DND-41 (cell line): ENCODE measurements around the gene RORC.
"Not testable (repeated sequence)": the region's sequence is repeated elsewhere in the genome, so short reads cannot be mapped to it uniquely, and the experiment has no call there.

Experiments used
- EZH2 ChIP-seq: IDR thresholded peaks from 3 replicates; pipeline ENCODE4 v1.6.1; 2012; ENCODE audit warnings: borderline replicate concordance, low read depth, mild to moderate bottlenecking, moderate library complexity, low read length, inconsistent platforms; ENCODE audit not compliant: severe bottlenecking
- TF ChIP-seq, protein P1 (sequence below): IDR thresholded peaks from 2 replicates; pipeline ENCODE4 v1.5.1; 2012; ENCODE audit warnings: borderline replicate concordance, low read length, moderate library complexity, mild to moderate bottlenecking; ENCODE audit not compliant: poor library complexity, severe bottlenecking; ENCODE audit errors: extremely low read depth

DNA sequence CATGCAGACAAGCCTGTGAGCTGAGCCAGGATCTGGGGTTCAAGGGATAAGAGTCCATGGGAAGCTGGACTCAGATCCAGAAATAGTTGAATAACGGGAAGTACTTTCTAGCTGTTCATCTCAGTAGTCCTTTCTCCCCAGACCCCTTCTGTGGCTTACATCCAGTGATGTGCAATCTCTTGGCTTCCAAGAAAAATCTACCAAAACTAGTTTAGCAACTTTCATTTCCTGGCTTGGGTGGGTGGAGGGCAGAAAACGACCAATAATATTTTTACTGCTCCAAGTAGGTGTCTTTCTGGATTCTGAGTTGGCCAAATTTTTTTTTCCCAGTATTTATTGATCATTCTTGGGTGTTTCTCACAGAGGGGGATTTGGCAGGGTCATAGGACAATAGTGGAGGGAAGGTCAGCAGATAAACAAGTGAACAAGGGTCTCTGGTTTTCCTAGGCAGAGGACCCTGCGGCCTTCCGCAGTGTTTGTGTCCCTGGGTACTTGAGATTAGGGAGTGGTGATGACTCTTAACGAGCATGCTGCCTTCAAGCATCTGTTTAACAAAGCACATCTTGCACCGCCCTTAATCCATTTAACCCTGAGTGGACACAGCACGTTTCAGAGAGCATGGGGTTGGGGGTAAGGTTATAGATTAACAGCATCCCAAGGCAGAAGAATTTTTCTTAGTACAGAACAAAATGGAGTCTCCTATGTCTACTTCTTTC lies 63.1 kb downstream of the RORC start:
- TF ChIP-seq, protein P1, sequence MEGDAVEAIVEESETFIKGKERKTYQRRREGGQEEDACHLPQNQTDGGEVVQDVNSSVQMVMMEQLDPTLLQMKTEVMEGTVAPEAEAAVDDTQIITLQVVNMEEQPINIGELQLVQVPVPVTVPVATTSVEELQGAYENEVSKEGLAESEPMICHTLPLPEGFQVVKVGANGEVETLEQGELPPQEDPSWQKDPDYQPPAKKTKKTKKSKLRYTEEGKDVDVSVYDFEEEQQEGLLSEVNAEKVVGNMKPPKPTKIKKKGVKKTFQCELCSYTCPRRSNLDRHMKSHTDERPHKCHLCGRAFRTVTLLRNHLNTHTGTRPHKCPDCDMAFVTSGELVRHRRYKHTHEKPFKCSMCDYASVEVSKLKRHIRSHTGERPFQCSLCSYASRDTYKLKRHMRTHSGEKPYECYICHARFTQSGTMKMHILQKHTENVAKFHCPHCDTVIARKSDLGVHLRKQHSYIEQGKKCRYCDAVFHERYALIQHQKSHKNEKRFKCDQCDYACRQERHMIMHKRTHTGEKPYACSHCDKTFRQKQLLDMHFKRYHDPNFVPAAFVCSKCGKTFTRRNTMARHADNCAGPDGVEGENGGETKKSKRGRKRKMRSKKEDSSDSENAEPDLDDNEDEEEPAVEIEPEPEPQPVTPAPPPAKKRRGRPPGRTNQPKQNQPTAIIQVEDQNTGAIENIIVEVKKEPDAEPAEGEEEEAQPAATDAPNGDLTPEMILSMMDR: not testable (repeated sequence)
- TF ChIP-seq EZH2: not testable (repeated sequence)
